GM19351 (cell line): Measurements from ENCODE around the gene ZBTB1.
"Not testable (repeated sequence)": the region's sequence is repeated elsewhere in the genome, so short reads cannot be mapped to it uniquely, and the experiment has no call there.

Source experiments
- ATAC-seq: cut with Tn5 transposase; IDR thresholded peaks from one replicate; pipeline ENCODE4 v1.9.1; 2021; ENCODE audit warnings: mild to moderate bottlenecking, moderate library complexity; ENCODE audit not compliant: unreplicated experiment

Gene ZBTB1

GRCh38 chr14:64495252-64495651 lies 9.3 kb upstream of the ZBTB1 start:
- no peak for ATAC-seq

GRCh38 chr14:64496764-64497163 lies 7.8 kb upstream of the ZBTB1 start:
- no peak for ATAC-seq

- no peak for ATAC-seq
Observed at GRCh38 chr14:64500088-64500487, 4.5 kb upstream of the ZBTB1 start.

GRCh38 chr14:64501411-64502171 lies 3.0 kb upstream of the ZBTB1 start:
- ATAC-seq: no peak

GRCh38 chr14:64502456-64502855 lies 2.1 kb upstream of the ZBTB1 start:
- no peak for ATAC-seq

- ATAC-seq: no peak
Observed at GRCh38 chr14:64502887-64503433, 1.6 kb upstream of the ZBTB1 start.

- peak; percentile 57 for ATAC-seq
Observed at GRCh38 chr14:64503434-64504309, 898 bp upstream of the ZBTB1 start, which contains the start of gene ZBTB25. Gene ZBTB25, minus strand, starts transcription at chr14:64503838. Its CDS starts 13,305 bp downstream, at chr14:64490533.

GRCh38 chr14:64504897-64505794 lies 576 bp downstream of the ZBTB1 start:
- ATAC-seq: peak; percentile 17

GRCh38 chr14:64506721-64507120 lies 2.2 kb downstream of the ZBTB1 start:
- ATAC-seq: no peak

- no peak for ATAC-seq
Observed at GRCh38 chr14:64507376-64508156, 3.0 kb downstream of the ZBTB1 start.

DNA sequence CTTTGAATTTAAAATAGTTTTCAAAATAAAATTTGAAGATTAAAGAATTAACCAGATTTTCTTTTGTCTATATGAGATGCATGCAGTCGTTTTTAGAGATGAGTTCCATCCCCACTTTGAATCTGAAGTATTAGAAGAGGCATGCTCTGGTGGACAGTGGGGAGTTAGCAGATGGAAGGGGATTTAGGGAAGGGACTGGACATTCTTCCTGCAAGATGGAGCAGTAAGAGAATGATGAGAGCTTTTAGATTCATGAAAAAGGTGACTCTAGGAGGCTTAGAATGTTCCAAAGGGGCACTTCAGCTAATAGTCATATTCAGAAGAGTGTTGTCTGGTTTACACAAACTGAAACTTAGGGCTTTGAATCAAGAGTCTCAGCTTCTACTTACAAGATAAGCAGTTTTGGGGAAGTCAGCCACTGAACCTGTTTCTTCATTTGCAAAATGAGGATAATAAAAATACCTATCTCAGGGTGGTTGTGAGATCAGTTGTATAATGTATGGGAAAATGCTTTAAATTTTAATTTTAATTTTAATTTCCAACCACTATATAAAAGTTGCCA lies 3.7 kb downstream of the ZBTB1 start:
- no peak for ATAC-seq

- no peak for ATAC-seq
Observed at GRCh38 chr14:64509036-64509435, 4.5 kb downstream of the ZBTB1 start.

- no peak for ATAC-seq
Observed at GRCh38 chr14:64510825-64511671, 6.5 kb downstream of the ZBTB1 start.

- ATAC-seq: no peak
Observed at GRCh38 chr14:64513271-64513670, 8.7 kb downstream of the ZBTB1 start.

- ATAC-seq: no peak
Observed at GRCh38 chr14:64515053-64515452, 10.5 kb downstream of the ZBTB1 start.

GRCh38 chr14:64516969-64517368 lies 12.4 kb downstream of the ZBTB1 start:
- no peak for ATAC-seq

DNA sequence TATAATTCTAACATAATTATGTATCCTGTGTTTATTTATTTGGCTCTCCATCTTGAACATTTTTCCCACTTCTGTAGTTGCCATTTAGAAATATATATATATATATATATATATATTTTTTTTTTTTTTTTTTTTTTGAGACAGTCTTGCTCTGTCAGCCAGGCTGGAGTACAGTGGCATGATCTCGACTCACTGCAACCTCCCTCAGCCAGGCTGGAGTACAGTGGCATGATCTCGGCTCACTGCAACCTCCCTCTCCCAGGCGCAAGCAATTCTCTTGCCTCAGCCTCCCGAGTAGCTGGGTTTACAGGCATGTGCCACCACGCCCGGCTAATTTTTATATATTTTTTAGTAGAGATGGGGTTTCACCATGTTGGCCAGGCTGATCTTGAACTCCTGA lies 13.1 kb downstream of the ZBTB1 start:
- ATAC-seq: not testable (repeated sequence)

GRCh38 chr14:64518229-64518628 lies 13.7 kb downstream of the ZBTB1 start:
- ATAC-seq: no peak

- ATAC-seq: no peak
Observed at GRCh38 chr14:64520699-64521098, 16.1 kb downstream of the ZBTB1 start.
